CD4-positive, alpha-beta T cell treated with Interleukin-17A for 4 hours (primary cell): Measurements from ENCODE around the gene UBA5.

ENCODE experiments used
- DNase-seq: peaks from one replicate; pipeline ENCODE4 v3.0.0-alpha.2; 2020; ENCODE audit warnings: mixed read lengths

The UBA5 gene

GRCh38 chr3:132721479-132722164 is 61.5 kb downstream of the UBA5 start:
- DNase-seq: peak; percentile 9

GRCh38 chr3:132722165-132723023 is 62.3 kb downstream of the UBA5 start, which contains the start of gene NPHP3:
NPHP3 (minus strand) TSS chr3:132722409; CDS start chr3:132722355, 54 bp downstream.
- peak; percentile 100 for DNase-seq

GRCh38 chr3:132723024-132723950 is 63.2 kb downstream of the UBA5 start:
- DNase-seq: no peak

- DNase-seq: no peak
Measured at GRCh38 chr3:132726341-132726823, 66.3 kb downstream of the UBA5 start.
